Renal pelvis (tissue), 4 donors: ENCODE data around the gene CCL4L2. TPM values are rescaled to one million over a fixed set of nuclear protein-coding genes. Genes with fewer than 3 reads are reported as not detected.
"Not testable (repeated sequence)": the region's sequence is repeated elsewhere in the genome, so short reads cannot be mapped to it uniquely, and the experiment has no call there.

ENCODE experiments used
- DNase-seq: peaks from one replicate; pipeline ENCODE4 v3.0.0-alpha.2; 2013
- polyA plus RNA-seq, 3 donors: library from polyadenylated mRNA; unstranded; fragments of 120-200 nt; gene quantifications; one replicate each; pipeline ENCODE4 v1.2.1, GENCODE V29; 2013; ENCODE audit not compliant: insufficient read length in 3 of 3

Gene CCL4L2
- polyA plus RNA-seq, 3 donors, result 0.53 to 0.84 (median 0.83) TPM

- not testable (repeated sequence) for DNase-seq
Measured at GRCh38 chr17:36220737-36221580, 10.1 kb downstream of the CCL4L2 start.

- DNase-seq, result not testable (repeated sequence)
Measured at GRCh38 chr17:36221581-36222100, 10.8 kb downstream of the CCL4L2 start.

- not testable (repeated sequence) for DNase-seq
Measured at GRCh38 chr17:36222967-36223366, 12.1 kb downstream of the CCL4L2 start.

GRCh38 chr17:36229644-36230043 lies 18.8 kb downstream of the CCL4L2 start:
- not testable (repeated sequence) for DNase-seq

GRCh38 chr17:36242046-36242445 lies 31.2 kb downstream of the CCL4L2 start:
- DNase-seq, result not testable (repeated sequence)

Other genes with a start within 250 kb of the CCL4L2 start
- gene CCL16, start 229.6 kb upstream of the CCL4L2 start, polyA plus RNA-seq, result under 1 TPM; 0.17 to 0.42 (median 0.30) TPM
- gene CCL14, start 224.3 kb upstream of the CCL4L2 start, polyA plus RNA-seq, result 10 to 100 TPM; 18.3 to 23.1 (median 22.1) TPM
- 10 to 100 TPM in 1 of 3 donors, 1 to 10 TPM in 2; 5.2 to 10.5 (median 6.9) TPM for gene CCL15, start 209.5 kb upstream of the CCL4L2 start, polyA plus RNA-seq
- gene CCL23, start 193.1 kb upstream of the CCL4L2 start, polyA plus RNA-seq, result under 1 TPM in 1 of 3 donors, not detected in 2; 0.56 TPM
- not detected for gene CCL18, start 146.8 kb upstream of the CCL4L2 start, polyA plus RNA-seq
- gene CCL3, start 120.9 kb upstream of the CCL4L2 start, polyA plus RNA-seq, result 1 to 10 TPM in 2 of 3 donors, under 1 TPM in 1; 0.65 to 2.6 (median 1.9) TPM
- gene CCL4, start 107.2 kb upstream of the CCL4L2 start, polyA plus RNA-seq, result 1 to 10 TPM in 1 of 3 donors, under 1 TPM in 2; 0.73 to 1.3 (median 0.88) TPM
- 10 to 100 TPM in 2 of 3 donors, 1 to 10 TPM in 1; 8.0 to 22.9 (median 13.6) TPM for gene TBC1D3B, start 34.4 kb upstream of the CCL4L2 start, polyA plus RNA-seq
- gene CCL3L1, start 14.3 kb upstream of the CCL4L2 start, polyA plus RNA-seq, result under 1 TPM; 0.65 to 0.73 (median 0.69) TPM
- 1 to 10 TPM in 1 of 3 donors, under 1 TPM in 1, not detected in 1; 0.33 to 1.7 TPM for gene TBC1D3I, start 53.5 kb downstream of the CCL4L2 start, polyA plus RNA-seq
- gene TBC1D3G, start 112.8 kb downstream of the CCL4L2 start, polyA plus RNA-seq, result not detected
- gene TBC1D3H, start 177.4 kb downstream of the CCL4L2 start, polyA plus RNA-seq, result 1 to 10 TPM in 1 of 3 donors, not detected in 2; 9.8 TPM